HepG2 (cell line): ENCODE results near the gene CCDC57. TPM values are rescaled to one million over a fixed set of nuclear protein-coding genes. Genes with fewer than 3 reads are reported as not detected.

Experiments used
- ARID3A ChIP-seq: IDR thresholded peaks from 2 replicates; pipeline ENCODE4 v1.6.1; 2012; ENCODE audit warnings: low read depth, low read length, improper control_type of control experiment
- BORCS8-MEF2B ChIP-seq: sonication (generic); formaldehyde crosslinking; IDR thresholded peaks from 2 replicates; pipeline ENCODE4 v1.8.0; 2022; ENCODE audit warnings: mild to moderate bottlenecking, missing genetic modification reagents
- BRD4 ChIP-seq: sonication (generic); formaldehyde crosslinking; IDR thresholded peaks from 2 replicates; pipeline ENCODE4 v1.4.0; 2020; ENCODE audit warnings: missing genetic modification reagents
- ETV5 ChIP-seq: IDR thresholded peaks from 2 replicates; pipeline ENCODE4 v1.6.1; 2018; ENCODE audit warnings: missing biosample characterization, missing genetic modification reagents, inconsistent platforms, borderline replicate concordance
- GZF1 ChIP-seq: sonication (generic); formaldehyde crosslinking; IDR thresholded peaks from 2 replicates; pipeline ENCODE4 v1.5.1; 2020; ENCODE audit warnings: mild to moderate bottlenecking, missing genetic modification reagents
- HBP1 ChIP-seq: IDR thresholded peaks from 2 replicates; pipeline ENCODE4 v1.6.1; 2016; ENCODE audit warnings: low read depth, control low read depth
- MIXL1 ChIP-seq: IDR thresholded peaks from 2 replicates; pipeline ENCODE4 v1.6.1; 2016
- MTF1 ChIP-seq: sonication (generic); formaldehyde crosslinking; IDR thresholded peaks from 2 replicates; pipeline ENCODE4 v1.5.0; 2020; ENCODE audit warnings: missing genetic modification reagents
- POLR2AphosphoS2 ChIP-seq: IDR thresholded peaks from 2 replicates; pipeline ENCODE4 v1.6.1; 2011; ENCODE audit warnings: low read depth, low read length, improper control_type of control experiment
- SIX4 ChIP-seq: sonication (generic); formaldehyde crosslinking; IDR thresholded peaks from 2 replicates; pipeline ENCODE4 v1.4.0; 2020; ENCODE audit warnings: missing genetic modification reagents
- SMARCC2 ChIP-seq: fragments of 450-650 bp; IDR thresholded peaks from 2 replicates; pipeline ENCODE4 v1.6.1; 2017; ENCODE audit warnings: antibody characterized with exemption, mild to moderate bottlenecking
- U2AF2 ChIP-seq: fragments of 200-400 bp; formaldehyde crosslinking; IDR thresholded peaks from 2 replicates; pipeline ENCODE4 v1.6.1; 2017; ENCODE audit warnings: low read depth, mild to moderate bottlenecking, low read length
- YEATS2 ChIP-seq: sonication (generic); formaldehyde crosslinking; IDR thresholded peaks from 2 replicates; pipeline ENCODE4 v1.4.0; 2020; ENCODE audit warnings: missing genetic modification reagents, borderline replicate concordance
- ZEB1 ChIP-seq: IDR thresholded peaks from 2 replicates; pipeline ENCODE4 v1.6.1; 2012; ENCODE audit warnings: mild to moderate bottlenecking, low read depth, inconsistent platforms; ENCODE audit not compliant: insufficient replicate concordance
- ZNF367 ChIP-seq: sonication (generic); formaldehyde crosslinking; IDR thresholded peaks from 2 replicates; pipeline ENCODE4 v1.4.0; 2020; ENCODE audit warnings: missing genetic modification reagents, borderline replicate concordance
- ZNF431 ChIP-seq: sonication (generic); formaldehyde crosslinking; IDR thresholded peaks from 2 replicates; pipeline ENCODE4 v1.9.0; 2022; ENCODE audit warnings: missing genetic modification reagents, low read depth, mild to moderate bottlenecking, borderline replicate concordance
- ZNF441 ChIP-seq: sonication (generic); formaldehyde crosslinking; IDR thresholded peaks from 2 replicates; pipeline ENCODE4 v1.7.0; 2021; ENCODE audit warnings: missing genetic modification reagents, borderline replicate concordance
- ZNF660 ChIP-seq: sonication (generic); formaldehyde crosslinking; IDR thresholded peaks from 2 replicates; pipeline ENCODE4 v1.5.1; 2020; ENCODE audit warnings: mild to moderate bottlenecking, low read depth, missing genetic modification reagents, borderline replicate concordance
- ZNF674 ChIP-seq: sonication (generic); formaldehyde crosslinking; IDR thresholded peaks from 2 replicates; pipeline ENCODE4 v1.5.0; 2020; ENCODE audit warnings: low read depth, mild to moderate bottlenecking, missing genetic modification reagents
- ZNF713 ChIP-seq: sonication (generic); formaldehyde crosslinking; IDR thresholded peaks from 2 replicates; pipeline ENCODE4 v1.4.0; 2020; ENCODE audit warnings: mild to moderate bottlenecking, missing genetic modification reagents
- polyA plus RNA-seq, 8 experiments: library from polyadenylated mRNA; depleted of rRNA in 3 of 8; stranded (reverse) in 7 of 8; unstranded in 1 of 8; fragments of >200 nt; fragmentation: Illumina TruSeq in 4 of 8; extraction: Trizol in 4 of 8; gene quantifications; 2 replicates each; pipeline versions ENCODE4 v1.2.1 to v1.2.3, GENCODE V29; 2011 to 2016; ENCODE audit warnings: low read depth in 4 of 8, missing spikeins in 1 of 8, mixed read lengths in 1 of 8; ENCODE audit not compliant: insufficient read depth in 1 of 8
- total RNA-seq, 5 experiments: library from RNA; depleted of rRNA; stranded (reverse); fragments of >200 nt; fragmentation: Illumina TruSeq; extraction: Trizol; gene quantifications; 2 replicates each; pipeline ENCODE4 v1.2.3, GENCODE V29; 2016; ENCODE audit warnings: low read depth in 1 of 5
- TF ChIP-seq, protein P1 (sequence below): sonication (generic); formaldehyde crosslinking; conservative IDR thresholded peaks from 2 replicates; pipeline ENCODE4 v1.8.0; 2022; ENCODE audit warnings: missing genetic modification reagents
- TF ChIP-seq, protein P2 (sequence below): sonication (generic); formaldehyde crosslinking; IDR thresholded peaks from 2 replicates; pipeline ENCODE4 v1.5.0; 2020; ENCODE audit warnings: mild to moderate bottlenecking, low read depth, missing genetic modification reagents, borderline replicate concordance
- TF ChIP-seq, protein P3 (sequence below): sonication (generic); formaldehyde crosslinking; IDR thresholded peaks from 2 replicates; pipeline ENCODE4 v1.4.0; 2020; ENCODE audit warnings: missing genetic modification reagents

The CCDC57 gene
- total and polyA plus RNA-seq, 2 of the 13 experiments (the other 11 are each of a cell fraction or from before 2014, with no cell fraction given), result 59.3 to 59.9 TPM

GRCh38 chr17:82240506-82241182 is 28.0 kb upstream of the CCDC57 start (continued):
- TF ChIP-seq, protein P1, sequence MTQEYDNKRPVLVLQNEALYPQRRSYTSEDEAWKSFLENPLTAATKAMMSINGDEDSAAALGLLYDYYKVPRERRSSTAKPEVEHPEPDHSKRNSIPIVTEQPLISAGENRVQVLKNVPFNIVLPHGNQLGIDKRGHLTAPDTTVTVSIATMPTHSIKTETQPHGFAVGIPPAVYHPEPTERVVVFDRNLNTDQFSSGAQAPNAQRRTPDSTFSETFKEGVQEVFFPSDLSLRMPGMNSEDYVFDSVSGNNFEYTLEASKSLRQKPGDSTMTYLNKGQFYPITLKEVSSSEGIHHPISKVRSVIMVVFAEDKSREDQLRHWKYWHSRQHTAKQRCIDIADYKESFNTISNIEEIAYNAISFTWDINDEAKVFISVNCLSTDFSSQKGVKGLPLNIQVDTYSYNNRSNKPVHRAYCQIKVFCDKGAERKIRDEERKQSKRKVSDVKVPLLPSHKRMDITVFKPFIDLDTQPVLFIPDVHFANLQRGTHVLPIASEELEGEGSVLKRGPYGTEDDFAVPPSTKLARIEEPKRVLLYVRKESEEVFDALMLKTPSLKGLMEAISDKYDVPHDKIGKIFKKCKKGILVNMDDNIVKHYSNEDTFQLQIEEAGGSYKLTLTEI, result no peak
- TF ChIP-seq YEATS2 (CRISPR knock-in tag) (no peak), MIXL1 (CRISPR knock-in tag) (no peak; the same call in 1 of the 2 replicates), ZNF367 (CRISPR knock-in tag) (no peak), ZEB1 (no peak), BORCS8-MEF2B (CRISPR knock-in tag) (no peak), ARID3A (no peak), GZF1 (CRISPR knock-in tag) (peak; percentile 64; the same call in 1 of the 2 replicates), ZNF660 (peak; percentile 6; the same call in 1 of the 2 replicates), BRD4 (0 out of 2 replicates have a peak, but pooled peaks have one; percentile 6), ZNF441 (peak; percentile 44; the same call in 1 of the 2 replicates), ZNF431 (CRISPR knock-in tag) (0 out of 2 replicates have a peak, but pooled peaks have one; percentile 86), SMARCC2 (no peak), POLR2AphosphoS2 (no peak), ZNF713 (CRISPR knock-in tag) (peak; percentile 82; the same call in 1 of the 2 replicates), MTF1 (0 out of 2 replicates have a peak, but pooled peaks have one; percentile 12), HBP1 (CRISPR knock-in tag) (0 out of 2 replicates have a peak, but pooled peaks have one; percentile 15), U2AF2 (no peak), ETV5 (CRISPR knock-in tag) (no peak; the same call in 1 of the 2 replicates), ZNF674 (no peak), SIX4 (CRISPR knock-in tag) (0 out of 2 replicates have a peak, but pooled peaks have one; percentile 42)
- TF ChIP-seq, protein P2, sequence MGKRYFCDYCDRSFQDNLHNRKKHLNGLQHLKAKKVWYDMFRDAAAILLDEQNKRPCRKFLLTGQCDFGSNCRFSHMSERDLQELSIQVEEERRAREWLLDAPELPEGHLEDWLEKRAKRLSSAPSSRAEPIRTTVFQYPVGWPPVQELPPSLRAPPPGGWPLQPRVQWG (CRISPR knock-in tag), result no peak
- TF ChIP-seq, protein P3, sequence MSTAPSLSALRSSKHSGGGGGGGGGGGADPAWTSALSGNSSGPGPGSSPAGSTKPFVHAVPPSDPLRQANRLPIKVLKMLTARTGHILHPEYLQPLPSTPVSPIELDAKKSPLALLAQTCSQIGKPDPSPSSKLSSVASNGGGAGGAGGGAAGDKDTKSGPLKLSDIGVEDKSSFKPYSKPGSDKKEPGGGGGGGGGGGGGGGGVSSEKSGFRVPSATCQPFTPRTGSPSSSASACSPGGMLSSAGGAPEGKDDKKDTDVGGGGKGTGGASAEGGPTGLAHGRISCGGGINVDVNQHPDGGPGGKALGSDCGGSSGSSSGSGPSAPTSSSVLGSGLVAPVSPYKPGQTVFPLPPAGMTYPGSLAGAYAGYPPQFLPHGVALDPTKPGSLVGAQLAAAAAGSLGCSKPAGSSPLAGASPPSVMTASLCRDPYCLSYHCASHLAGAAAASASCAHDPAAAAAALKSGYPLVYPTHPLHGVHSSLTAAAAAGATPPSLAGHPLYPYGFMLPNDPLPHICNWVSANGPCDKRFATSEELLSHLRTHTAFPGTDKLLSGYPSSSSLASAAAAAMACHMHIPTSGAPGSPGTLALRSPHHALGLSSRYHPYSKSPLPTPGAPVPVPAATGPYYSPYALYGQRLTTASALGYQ, result no peak
